HCT116 (cell line): ENCODE data around the gene MN1. TPM values are rescaled to one million over a fixed set of nuclear protein-coding genes. Genes with fewer than 3 reads are reported as not detected.

Source experiments
- ATAC-seq: fragments of 200-7000 bp; cut with Tn5 transposase; 2 replicates; pipeline ENCODE4 v1.9.1; 2020; ENCODE audit warnings: mild to moderate bottlenecking, moderate library complexity
- BruUV-seq: library from RNA; stranded (reverse); fragments of 400-500 nt; replicated peaks from 2 replicates; lab custom pipeline; 2021; lab: Mats Ljungman, UMichigan
- CTCF ChIA-PET: fragments of 300-600 bp; sonication (Branson Sonifier 250); formaldehyde crosslinking; loops from one replicate; lab custom pipeline; 2021; ENCODE audit warnings: antibody characterized with exemption; lab: Charles Lee
- POLR2A ChIA-PET: fragments of 300-600, 350-600 bp; sonication (Branson Sonifier 250); formaldehyde crosslinking; loops from one replicate; lab custom pipeline; 2021; ENCODE audit warnings: antibody characterized with exemption; lab: Charles Lee
- RAD21 ChIA-PET, 2 experiments: fragments of 300-600 bp; sonication (Branson Sonifier 250); formaldehyde crosslinking; loops; one replicate each; lab custom pipeline; 2023; ENCODE audit warnings: low total read pairs in 2 of 2; ENCODE audit not compliant: uncharacterized antibody in 2 of 2, unreplicated experiment in 2 of 2, low non-redundant PET in 1 of 2; lab: Charles Lee
- DNase-seq: peaks from one replicate; pipeline ENCODE4 v3.0.0-alpha.2; 2010; ENCODE audit warnings: low read depth, low spot score
- H2AFZ ChIP-seq: fragments of 200-600 bp; shearing (Covaris generic), sonication (generic); 2 replicates; pipeline ENCODE4 v1.6.1; 2017; ENCODE audit warnings: low read depth, mixed run types, mixed read lengths, antibody characterized with exemption, low read length; ENCODE audit not compliant: poor library complexity, severe bottlenecking
- H3K27ac ChIP-seq: 2 replicates; pipeline ENCODE4 v1.5.1; 2012; ENCODE audit warnings: low read depth, low read length
- H3K27me3 ChIP-seq: fragments of 200-600 bp; sonication (generic); 2 replicates; pipeline ENCODE4 v1.6.1; 2016; ENCODE audit warnings: mixed run types, low read length, mixed read lengths; ENCODE audit not compliant: insufficient read depth
- H3K36me3 ChIP-seq, 2 experiments: fragments of 200-500 bp in 1 of 2; fragments of 200-600 bp in 1 of 2; sonication (Bioruptor generic) in 1 of 2; sonication (generic) in 1 of 2; 2 replicates each; pipeline versions ENCODE4 v1.5.1 to v1.6.1; 2014 to 2016; ENCODE audit warnings: low read length in 2 of 2, inconsistent platforms in 1 of 2, mixed read lengths in 1 of 2, mixed run types in 1 of 2; ENCODE audit not compliant: insufficient read depth in 2 of 2, control insufficient read depth in 1 of 2
- H3K4me1 ChIP-seq, 2 experiments: fragments of 200-600 bp in 1 of 2; sonication (generic) in 1 of 2; 2 replicates each; pipeline versions ENCODE4 v1.5.1 to v1.6.1; 2012 to 2017; ENCODE audit warnings: low read length in 2 of 2, inconsistent platforms in 1 of 2, mild to moderate bottlenecking in 1 of 2, mixed read lengths in 1 of 2, mixed run types in 1 of 2, moderate library complexity in 1 of 2; ENCODE audit not compliant: insufficient read depth in 2 of 2, control insufficient read depth in 1 of 2
- H3K4me2 ChIP-seq: fragments of 200-600 bp; sonication (generic); 2 replicates; pipeline ENCODE4 v1.6.1; 2017; ENCODE audit warnings: mixed run types, low read length, mixed read lengths
- H3K4me3 ChIP-seq, 2 experiments: fragments of 200-600 bp in 1 of 2; sonication (generic) in 1 of 2; replicated peaks in 1 of 2; 2 replicates each; pipeline ENCODE4 v1.5.1; 2011 to 2016; ENCODE audit warnings: low read length in 2 of 2, control low read depth in 1 of 2, low read depth in 1 of 2, mild to moderate bottlenecking in 1 of 2, mixed read lengths in 1 of 2, mixed run types in 1 of 2
- H3K79me2 ChIP-seq: fragments of 200-600 bp; sonication (generic); 2 replicates; pipeline ENCODE4 v1.6.1; 2017; ENCODE audit warnings: mild to moderate bottlenecking, mixed run types, low read length, moderate library complexity, mixed read lengths; ENCODE audit not compliant: insufficient read depth
- H3K9ac ChIP-seq: fragments of 200-600 bp; sonication (generic); 2 replicates; pipeline ENCODE4 v1.6.1; 2016; ENCODE audit warnings: low read length, mixed read lengths
- H3K9me2 ChIP-seq: fragments of 200-600 bp; sonication (generic), shearing (Covaris generic); 2 replicates; pipeline ENCODE4 v1.6.1; 2017; ENCODE audit warnings: mixed run types, mild to moderate bottlenecking, moderate library complexity; ENCODE audit not compliant: insufficient read depth
- H3K9me3 ChIP-seq, 2 experiments: fragments of 200-500 bp in 1 of 2; fragments of 200-600 bp in 1 of 2; sonication (Bioruptor generic) in 1 of 2; sonication (generic) in 1 of 2; 2 replicates each; pipeline ENCODE4 v1.6.1; 2014 to 2017; ENCODE audit warnings: low read length in 2 of 2, mixed read lengths in 2 of 2, inconsistent platforms in 1 of 2, low read depth in 1 of 2, mild to moderate bottlenecking in 1 of 2, mixed run types in 1 of 2, moderate library complexity in 1 of 2; ENCODE audit not compliant: control insufficient read depth in 1 of 2, insufficient read depth in 1 of 2
- H4K20me1 ChIP-seq: fragments of 200-600 bp; sonication (generic), shearing (Covaris generic); 2 replicates; pipeline ENCODE4 v1.6.1; 2017; ENCODE audit warnings: mixed run types, mild to moderate bottlenecking, moderate library complexity; ENCODE audit not compliant: insufficient read depth
- ATF3 ChIP-seq: IDR thresholded peaks from 2 replicates; pipeline ENCODE4 v1.6.1; 2012
- CBX3 ChIP-seq: IDR thresholded peaks from 2 replicates; pipeline ENCODE4 v1.6.1; 2012; ENCODE audit warnings: low read depth
- CEBPB ChIP-seq: IDR thresholded peaks from 2 replicates; pipeline ENCODE4 v1.6.1; 2012; ENCODE audit warnings: low read depth
- CTCF ChIP-seq, 3 experiments: fragments of 200-600 bp in 1 of 3; sonication (generic) in 1 of 3; IDR thresholded peaks in 2 of 3; conservative IDR thresholded peaks in 1 of 3; 2 replicates each; pipeline ENCODE4 v1.5.1; 2012 to 2017; ENCODE audit warnings: low read depth in 2 of 3, low read length in 2 of 3, antibody characterized with exemption in 1 of 3, borderline replicate concordance in 1 of 3, control low read depth in 1 of 3, mild to moderate bottlenecking in 1 of 3, mixed read lengths in 1 of 3, mixed run types in 1 of 3, moderate library complexity in 1 of 3; ENCODE audit not compliant: insufficient read depth in 1 of 3
- ELF1 ChIP-seq: IDR thresholded peaks from 2 replicates; pipeline ENCODE4 v1.6.1; 2012; ENCODE audit warnings: low read depth, borderline replicate concordance
- EZH2 ChIP-seq: fragments of 200-600 bp; sonication (generic); IDR thresholded peaks from 2 replicates; pipeline ENCODE4 v1.6.1; 2017; ENCODE audit warnings: antibody characterized with exemption, mixed run types
- JUND ChIP-seq: IDR thresholded peaks from 2 replicates; pipeline ENCODE4 v1.6.1; 2012
- MAX ChIP-seq: IDR thresholded peaks from 2 replicates; pipeline ENCODE4 v1.6.1; 2012
- POLR2AphosphoS5 ChIP-seq: IDR thresholded peaks from 2 replicates; pipeline ENCODE4 v1.6.1; 2011; ENCODE audit warnings: mild to moderate bottlenecking, low read depth, low read length, moderate library complexity
- RAD21 ChIP-seq: IDR thresholded peaks from 2 replicates; pipeline ENCODE4 v1.6.1; 2012; ENCODE audit warnings: low read depth, mild to moderate bottlenecking
- REST ChIP-seq: IDR thresholded peaks from 2 replicates; pipeline ENCODE4 v1.6.1; 2012; ENCODE audit warnings: low read depth
- SIN3A ChIP-seq: IDR thresholded peaks from 2 replicates; pipeline ENCODE4 v1.6.1; 2012; ENCODE audit warnings: low read depth
- SP1 ChIP-seq: IDR thresholded peaks from 2 replicates; pipeline ENCODE4 v1.6.1; 2012; ENCODE audit warnings: low read depth
- TCF7L2 ChIP-seq: IDR thresholded peaks from 2 replicates; pipeline ENCODE4 v1.7.0; 2011; ENCODE audit warnings: borderline replicate concordance, inconsistent platforms; ENCODE audit not compliant: insufficient read depth, insufficient read length; ENCODE audit errors: extremely low read depth
- YY1 ChIP-seq: IDR thresholded peaks from 2 replicates; pipeline ENCODE4 v1.6.1; 2011; ENCODE audit warnings: low read length, low read depth, moderate library complexity, mild to moderate bottlenecking; ENCODE audit not compliant: insufficient replicate concordance; ENCODE audit errors: extremely low read depth
- ZNF274 ChIP-seq: fragments of 200-500 bp; sonication (Bioruptor generic); IDR thresholded peaks from 2 replicates; pipeline ENCODE4 v1.6.1; 2014; ENCODE audit warnings: mild to moderate bottlenecking, low read depth, low read length, inconsistent platforms
- intact Hi-C: fragments of 100-400 bp; cut with micrococcal nuclease; formaldehyde crosslinking; loops from 2 replicates; pipeline ENCODE4 v1.10.0; 2022
- total RNA-seq: library from RNA; stranded (reverse); gene quantifications from one replicate; pipeline ENCODE4 v1.2.1, GENCODE V29; 2021; ENCODE audit not compliant: unreplicated experiment

Gene MN1
- total RNA-seq, 1 experiment from 2014 or later = 2.9 TPM

GRCh38 chr22:27765706-27766291 lies 35.8 kb downstream of the MN1 start (continued):
- TF ChIP-seq YY1 = no peak

GRCh38 chr22:27764722-27765236 lies 36.8 kb downstream of the MN1 start:
- no peaks in the 10 kb centered on the region for H3K4me1 ChIP-seq
- CTCF ChIA-PET = no interaction called here
- no peak overlapping the region for H3K27ac ChIP-seq
- peaks cover 8% of the 10 kb centered on the region; the same call in 1 of the 2 replicates for H3K27me3 ChIP-seq
- ATAC-seq = no peak
- RAD21 ChIA-PET = no interaction called here
- TF ChIP-seq MAX = no peak
- no peak for TF ChIP-seq POLR2AphosphoS5
- TF ChIP-seq SIN3A = no peak
- TF ChIP-seq EZH2 = no peak
- no peak for TF ChIP-seq CEBPB
- TF ChIP-seq JUND = no peak
- TF ChIP-seq YY1 = no peak
- no peak for TF ChIP-seq ZNF274
- no peak for TF ChIP-seq TCF7L2
- TF ChIP-seq RAD21 = no peak
- no peak for TF ChIP-seq ELF1
- TF ChIP-seq CTCF (IDR thresholded peaks at IDR 0.05 in 2 of 3, conservative IDR thresholded peaks at IDR 0.05 in 1 of 3; ENCODE audit: borderline replicate concordance in 1 of 3, insufficient read depth in 1 of 3, low read depth in 2 of 3, low read length in 2 of 3) = no peak
- TF ChIP-seq CBX3 = no peak
- no peak for TF ChIP-seq REST
- no peak for TF ChIP-seq ATF3
- no peak for TF ChIP-seq SP1
- intact Hi-C loops = no loop called here
- DNase-seq = no peak
- H2AFZ ChIP-seq = no peak overlapping the region
- POLR2A ChIA-PET = no interaction called here
- H3K4me3 ChIP-seq = no peak overlapping the region
- H3K79me2 ChIP-seq = no peaks in the 10 kb centered on the region
- H3K4me2 ChIP-seq = no peak overlapping the region
- H3K36me3 ChIP-seq = no peaks in the 10 kb centered on the region
- no peaks in the 10 kb centered on the region for H4K20me1 ChIP-seq
- H3K9me3 ChIP-seq = no peaks in the 10 kb centered on the region
- H3K9me2 ChIP-seq = no peaks in the 10 kb centered on the region
- no TSS peak for BruUV-seq
- H3K9ac ChIP-seq = no peak overlapping the region
